Stimulated activated CD8-positive, alpha-beta memory T cell treated with anti-CD3 and anti-CD28 coated beads, Interleukin-7, amount 100 ng/mL, for 48 hours (primary cell): Measurements from ENCODE around the gene FBLIM1.

Experiments used
- DNase-seq, 2 donors: peaks; one replicate each; pipeline ENCODE4 v3.0.0-alpha.2; 2020; ENCODE audit warnings: low read depth in 1 of 2; ENCODE audit errors: extremely low read depth in 1 of 2

The FBLIM1 gene

DNA sequence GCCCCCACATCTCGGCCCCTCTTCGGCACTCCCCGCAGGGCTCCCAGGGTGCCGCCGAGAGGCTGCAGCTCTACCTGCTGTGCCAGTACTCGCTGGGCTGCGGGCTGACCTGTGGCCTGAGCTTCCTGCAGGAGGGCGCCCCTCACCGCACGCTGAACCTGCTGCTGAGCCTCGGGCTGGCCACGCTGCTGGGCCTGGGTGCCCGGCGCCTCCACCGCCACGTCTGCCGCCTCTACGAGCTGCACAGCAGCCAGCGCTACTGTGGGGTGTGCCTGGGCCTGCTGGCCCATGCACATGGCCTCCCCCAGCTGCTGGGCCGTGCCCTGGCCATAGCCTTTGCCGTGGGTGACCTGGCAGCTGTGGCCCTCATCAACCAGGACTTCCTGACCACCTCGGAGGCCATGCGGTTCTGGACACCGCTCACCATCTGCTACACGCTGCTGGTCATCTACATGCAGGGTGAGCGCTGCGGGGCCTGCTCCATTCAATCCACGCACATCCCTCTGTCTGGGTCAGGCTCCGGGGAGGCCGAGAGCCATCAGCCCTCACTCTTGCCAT lies 14.4 kb upstream of the FBLIM1 start:
- no peak for DNase-seq

DNA sequence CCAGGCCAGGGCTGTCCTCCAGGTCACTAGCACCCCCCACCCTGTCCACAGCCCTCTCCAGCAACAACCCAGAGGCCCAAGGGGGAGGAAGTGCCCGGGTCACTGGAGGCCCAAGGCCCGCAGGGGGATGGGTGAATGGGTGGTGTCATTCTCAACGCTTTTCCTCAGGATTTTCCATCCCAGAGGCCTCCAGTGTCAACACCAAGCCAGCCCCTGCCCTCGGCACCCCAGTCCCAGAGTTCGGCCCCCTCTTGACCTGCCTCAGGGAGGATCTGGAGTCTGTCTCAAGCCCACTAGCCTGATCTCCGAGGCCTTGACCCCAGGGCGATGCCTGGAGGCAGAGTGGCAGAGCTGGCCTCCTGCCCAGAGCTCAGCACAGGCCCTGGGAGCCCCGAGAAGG lies 11.2 kb upstream of the FBLIM1 start:
- DNase-seq, result no peak

DNA sequence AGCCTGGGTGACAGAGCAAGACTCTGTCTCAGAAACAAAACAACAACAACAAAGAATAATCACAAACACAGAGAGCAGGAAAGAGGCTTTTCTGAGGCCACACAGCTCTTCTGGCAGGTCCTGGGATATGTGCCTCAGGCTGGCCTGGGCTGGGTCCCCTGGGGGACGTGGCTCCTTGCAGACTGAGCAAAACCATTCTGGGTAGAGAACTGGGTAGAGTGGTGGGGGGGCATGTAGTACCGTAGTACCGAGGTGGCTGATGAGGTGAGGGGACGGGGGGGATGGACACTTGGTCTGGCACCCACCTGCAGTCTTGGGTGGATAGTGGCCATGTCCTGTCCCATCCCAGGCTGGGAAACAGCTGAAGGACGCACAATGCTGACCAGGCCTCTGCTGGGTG lies 10.3 kb upstream of the FBLIM1 start:
- DNase-seq, result no peak

DNA sequence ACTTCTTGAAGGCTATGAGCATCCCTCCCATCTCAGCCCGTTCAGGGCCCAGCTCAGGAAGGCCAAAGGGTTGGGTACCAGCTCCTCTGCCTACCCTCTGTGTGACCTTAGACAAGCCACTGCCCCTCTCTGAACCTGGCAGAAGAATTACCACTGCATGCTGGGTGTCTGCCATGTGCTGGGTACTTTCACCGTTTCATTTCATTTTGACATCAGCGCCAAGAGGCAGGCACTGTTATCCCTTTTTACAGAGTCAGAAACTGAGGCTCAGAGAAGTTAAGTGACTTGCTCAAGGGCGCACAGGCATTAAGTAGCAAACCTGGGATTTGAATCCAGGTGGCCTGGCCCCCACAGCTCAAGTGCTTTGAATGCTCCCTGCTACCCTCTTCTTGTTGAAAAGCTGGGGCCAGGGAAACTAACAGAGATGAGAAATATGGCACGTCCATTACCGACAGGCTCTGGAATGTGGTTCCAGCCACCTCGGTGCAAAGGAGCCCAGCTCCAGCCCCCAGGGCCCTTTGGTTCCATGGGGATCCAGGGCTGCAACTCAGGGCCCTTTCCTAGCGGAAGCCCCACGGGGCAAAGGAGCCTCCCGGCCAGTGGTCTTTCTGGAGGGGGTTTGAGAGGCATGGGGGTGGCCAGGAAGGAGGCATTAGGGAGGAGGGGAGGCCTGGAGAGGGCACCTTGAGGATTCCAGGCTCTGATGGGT lies 9.8 kb upstream of the FBLIM1 start:
- DNase-seq, result no peak

DNA sequence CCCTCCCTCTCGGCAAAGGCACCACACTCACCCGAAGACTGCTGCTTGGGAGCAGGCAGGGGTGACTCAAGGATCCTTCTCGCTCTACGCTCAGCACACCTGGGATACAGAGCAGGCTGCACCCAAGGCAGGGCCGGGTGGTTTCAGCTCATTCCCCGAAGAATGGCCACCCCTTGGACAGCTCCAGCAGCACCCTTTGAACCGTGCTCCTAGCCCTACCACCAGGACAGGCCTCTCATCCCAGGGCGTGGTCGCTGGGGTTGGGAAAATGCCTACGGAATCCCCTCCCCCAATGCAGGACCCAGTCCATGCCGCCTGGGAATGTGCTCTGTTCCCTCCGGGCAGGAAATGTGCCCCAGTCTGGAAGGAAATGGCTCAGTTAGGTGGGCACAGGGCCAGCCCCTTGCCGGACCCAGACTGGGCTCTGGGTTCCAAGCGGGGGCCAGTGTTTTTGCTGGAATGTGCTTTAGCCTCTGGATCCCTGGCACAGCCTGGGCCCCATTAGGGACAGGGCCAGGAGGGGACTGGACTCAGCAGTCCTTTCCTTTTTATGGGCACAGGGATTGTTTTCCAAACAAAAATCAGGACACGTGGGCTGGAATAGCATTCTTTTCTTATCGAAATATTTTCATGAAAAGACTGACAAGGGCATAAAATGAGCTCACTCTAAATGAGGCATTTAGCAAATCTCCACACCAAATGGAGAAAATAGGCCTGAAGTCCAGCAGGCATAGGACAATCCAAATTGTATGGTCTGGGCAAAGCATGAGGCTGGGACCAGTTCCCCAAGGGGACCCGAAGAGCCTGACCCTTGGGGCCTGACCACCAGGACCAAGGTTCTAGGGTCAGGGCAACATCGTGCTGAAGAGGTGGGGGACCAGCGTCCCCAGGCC lies 8.9 kb upstream of the FBLIM1 start:
- no peak for DNase-seq

DNA sequence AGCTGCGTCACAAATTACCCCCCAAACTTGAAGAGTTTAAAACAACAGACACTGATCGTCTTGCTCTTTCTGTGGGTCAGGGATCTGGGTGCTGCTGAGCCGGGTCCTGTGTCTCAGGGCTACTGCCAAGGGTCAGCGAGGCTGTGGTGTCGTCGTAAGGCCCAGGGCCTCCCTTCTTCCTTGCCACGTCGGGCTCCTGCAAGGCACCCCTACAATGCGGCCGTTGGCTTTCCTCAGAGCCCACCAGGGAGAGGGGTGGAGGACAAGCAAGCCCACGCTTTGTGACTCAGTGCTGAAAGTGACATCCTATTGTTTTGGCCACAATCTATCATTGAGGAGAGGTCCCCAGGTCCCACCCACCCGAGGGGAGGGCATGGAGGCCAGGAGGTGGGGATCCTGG lies 7.7 kb upstream of the FBLIM1 start:
- no peak for DNase-seq

DNA sequence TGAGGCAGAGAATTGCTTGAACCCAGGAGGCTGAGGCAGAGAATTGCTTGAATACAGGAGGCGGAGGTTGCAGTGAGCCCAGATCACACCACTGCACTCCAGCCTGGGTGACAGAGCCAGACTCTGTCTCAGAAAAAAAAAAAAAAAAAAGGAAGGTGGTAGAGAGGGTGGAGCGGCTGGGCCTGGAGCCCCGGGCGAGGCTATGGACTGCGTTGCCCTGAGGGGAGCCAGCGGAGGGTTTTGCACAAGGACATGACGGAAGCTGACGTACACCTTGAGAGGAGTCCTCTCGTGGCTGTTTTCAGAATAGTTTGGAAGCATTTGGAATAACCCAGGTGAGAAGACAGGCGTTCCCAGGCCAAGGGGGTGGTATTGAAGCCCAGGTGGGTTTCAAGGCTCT lies 6.9 kb upstream of the FBLIM1 start:
- DNase-seq, result no peak

DNA sequence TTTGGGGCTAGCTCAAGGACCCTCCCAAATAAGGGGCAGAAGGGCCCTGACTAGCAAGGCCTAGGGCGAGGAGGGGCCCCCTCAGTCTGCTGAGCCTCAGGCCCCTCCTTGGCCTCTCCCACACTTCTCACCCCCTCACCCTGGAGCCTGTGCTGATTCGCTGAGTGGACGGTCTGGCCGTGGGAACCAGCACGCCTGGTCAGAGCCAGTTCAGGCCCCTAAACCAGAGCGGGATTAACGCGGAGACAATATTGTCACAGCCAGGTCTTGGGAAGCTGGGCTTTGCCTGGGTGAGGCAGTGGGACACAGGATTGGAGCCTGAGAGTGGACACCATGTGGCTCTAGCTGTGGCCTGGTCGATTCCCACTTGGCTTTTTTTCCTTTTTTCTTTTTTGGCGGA lies 4.8 kb upstream of the FBLIM1 start:
- DNase-seq, result no peak

DNA sequence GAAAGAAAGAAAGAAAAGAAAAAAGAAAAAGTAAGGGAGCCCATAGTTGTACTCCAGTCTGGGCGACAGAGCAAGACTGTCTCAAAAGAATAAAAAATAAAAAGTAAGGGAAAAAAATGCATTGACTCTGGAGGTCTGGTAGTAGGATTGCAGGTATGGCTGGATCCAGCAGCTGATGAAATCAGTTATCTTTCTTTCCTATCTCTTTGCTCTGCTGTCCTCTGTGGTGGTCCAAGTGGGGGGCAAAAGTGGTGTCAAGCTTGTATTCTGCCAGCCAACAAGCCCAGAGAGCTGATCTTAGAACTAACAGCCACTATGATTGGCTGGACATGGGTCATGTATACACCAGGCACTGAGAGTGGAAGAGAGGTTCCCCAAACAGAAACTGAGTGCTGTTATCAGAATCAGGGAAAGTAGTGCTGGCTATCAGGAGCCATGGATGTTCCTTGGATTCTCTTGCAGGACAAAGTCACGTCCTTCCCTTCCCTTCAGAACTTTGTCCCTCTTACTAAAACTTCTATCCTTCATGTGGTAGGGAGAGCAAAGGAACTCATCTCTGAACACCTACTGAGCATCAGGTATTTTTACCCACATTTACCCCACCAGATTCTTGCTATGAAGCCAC lies 3.5 kb upstream of the FBLIM1 start:
- DNase-seq, result no peak

DNA sequence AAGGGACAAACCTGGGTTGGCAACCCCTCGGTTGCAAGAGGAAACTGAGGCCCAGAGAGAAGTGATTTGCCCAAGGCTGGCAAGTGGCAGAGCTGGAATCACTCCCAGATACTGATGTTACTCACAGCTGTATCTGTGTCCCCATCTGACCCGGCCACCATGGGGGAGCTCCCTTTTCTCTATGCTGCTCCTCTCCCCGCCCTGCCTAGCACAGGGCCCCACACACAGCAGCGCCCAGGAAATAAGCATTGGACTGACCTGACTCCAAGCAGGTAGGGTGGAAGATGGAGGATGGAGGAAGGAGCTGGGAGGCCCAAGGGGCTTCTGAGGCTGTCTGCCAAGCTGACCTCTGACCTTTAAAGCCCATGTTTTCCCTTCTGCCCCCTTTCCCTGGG lies 3.0 kb upstream of the FBLIM1 start:
- no peak for DNase-seq

DNA sequence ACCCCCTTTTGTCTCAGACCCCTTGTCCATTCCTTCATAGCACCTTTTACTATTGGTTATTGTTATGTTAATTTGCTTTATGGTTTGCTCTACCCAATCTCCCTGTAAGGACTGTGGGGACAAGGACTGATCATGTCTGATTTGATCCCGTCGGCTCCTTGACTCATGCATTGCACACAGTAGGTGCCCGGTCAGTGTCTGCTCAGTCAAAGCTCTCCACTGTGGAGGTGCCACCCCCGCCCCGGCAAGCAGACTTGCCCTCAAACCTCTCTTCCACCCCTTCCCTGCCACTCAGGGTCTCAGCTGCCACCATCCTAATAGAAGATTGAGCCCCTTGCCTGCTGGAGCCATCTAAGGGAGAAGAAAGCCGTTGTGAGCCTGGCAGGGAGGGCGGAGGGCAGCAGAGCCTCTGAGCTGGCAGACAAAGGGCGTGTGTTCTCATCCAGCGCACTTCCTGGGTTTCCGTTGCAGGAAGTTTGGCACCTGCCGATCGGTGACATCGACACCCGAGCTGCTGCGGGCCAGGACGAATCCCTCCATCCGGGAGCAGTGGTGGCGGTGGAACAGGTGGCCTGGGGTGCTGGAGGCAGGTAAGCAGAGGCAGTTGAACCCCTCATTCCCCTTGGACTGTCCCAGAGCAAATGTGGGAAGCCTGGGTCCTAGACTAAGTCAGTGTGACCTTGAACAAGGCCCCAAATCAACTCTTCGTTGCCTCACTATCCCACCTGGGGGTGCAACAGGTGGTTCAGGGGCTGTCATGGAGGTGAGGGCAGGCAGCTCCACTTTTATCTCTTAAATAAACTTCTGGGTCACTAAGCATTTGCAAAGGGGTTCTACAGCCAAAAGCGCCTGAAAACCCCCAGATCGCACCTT lies 2.2 kb upstream of the FBLIM1 start:
- DNase-seq, result no peak

DNA sequence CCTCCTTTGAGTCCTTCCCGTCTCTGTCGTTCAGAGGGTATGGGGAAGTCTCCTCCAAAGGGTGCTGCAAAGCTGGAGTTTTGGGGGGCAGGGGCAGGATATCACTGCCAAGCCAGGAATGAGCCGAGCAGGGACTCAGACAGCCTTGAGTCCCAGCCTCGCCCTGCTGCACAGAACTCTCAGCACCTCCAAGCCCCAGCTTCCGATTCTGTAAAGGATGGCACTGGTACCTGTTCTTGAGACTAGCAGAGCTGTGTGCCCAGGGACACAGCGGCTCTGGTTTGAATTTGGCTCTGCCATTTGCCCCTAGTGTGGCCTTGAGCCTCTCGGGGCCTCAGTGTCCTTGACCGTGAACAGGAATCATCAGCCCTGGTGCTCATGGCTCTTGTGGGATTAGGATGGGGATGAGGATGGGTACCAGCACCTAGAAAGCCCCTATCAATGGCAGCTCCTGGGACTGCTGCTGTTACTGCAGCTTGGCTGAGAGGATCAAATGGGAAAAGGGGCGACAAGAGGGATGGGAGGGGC lies 1.5 kb upstream of the FBLIM1 start:
- no peak for DNase-seq

DNA sequence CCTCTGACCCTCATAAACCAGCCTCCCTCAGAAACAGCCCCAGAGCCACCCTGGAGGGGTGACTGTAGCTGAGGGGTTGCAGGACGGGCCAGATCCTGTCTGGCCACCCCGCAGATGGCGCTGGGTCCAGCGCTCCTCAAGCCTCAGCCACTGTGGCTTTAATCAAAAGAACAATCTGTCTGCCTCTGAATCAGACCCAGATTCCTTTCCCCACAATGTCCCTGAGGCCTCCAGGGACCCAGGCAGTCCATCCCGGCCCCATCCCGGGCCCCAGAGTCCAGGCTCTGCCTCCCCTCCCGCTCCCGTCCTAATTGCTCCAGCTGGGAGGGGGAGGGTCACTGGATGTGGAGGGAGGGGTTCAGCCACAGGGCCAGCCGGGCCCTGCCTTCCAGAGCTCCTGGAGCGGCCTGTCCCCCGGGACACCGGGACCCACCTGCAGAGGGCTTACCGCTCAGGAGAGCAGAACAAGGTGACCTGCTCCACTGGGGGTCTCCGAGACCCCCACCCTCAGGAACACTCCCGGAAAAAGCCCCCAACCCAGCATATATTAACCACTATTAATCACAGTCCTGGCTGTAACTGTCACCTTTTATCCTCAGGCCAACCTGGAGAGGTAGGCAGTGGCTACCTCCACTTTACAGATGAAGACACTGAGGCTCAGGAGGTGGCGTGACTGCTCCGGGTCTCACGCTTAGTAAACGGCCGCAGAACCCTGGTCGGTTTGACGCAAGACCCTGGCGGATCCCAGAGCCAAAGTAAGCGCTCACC lies 836 bp upstream of the FBLIM1 start:
- DNase-seq, result no peak

DNA sequence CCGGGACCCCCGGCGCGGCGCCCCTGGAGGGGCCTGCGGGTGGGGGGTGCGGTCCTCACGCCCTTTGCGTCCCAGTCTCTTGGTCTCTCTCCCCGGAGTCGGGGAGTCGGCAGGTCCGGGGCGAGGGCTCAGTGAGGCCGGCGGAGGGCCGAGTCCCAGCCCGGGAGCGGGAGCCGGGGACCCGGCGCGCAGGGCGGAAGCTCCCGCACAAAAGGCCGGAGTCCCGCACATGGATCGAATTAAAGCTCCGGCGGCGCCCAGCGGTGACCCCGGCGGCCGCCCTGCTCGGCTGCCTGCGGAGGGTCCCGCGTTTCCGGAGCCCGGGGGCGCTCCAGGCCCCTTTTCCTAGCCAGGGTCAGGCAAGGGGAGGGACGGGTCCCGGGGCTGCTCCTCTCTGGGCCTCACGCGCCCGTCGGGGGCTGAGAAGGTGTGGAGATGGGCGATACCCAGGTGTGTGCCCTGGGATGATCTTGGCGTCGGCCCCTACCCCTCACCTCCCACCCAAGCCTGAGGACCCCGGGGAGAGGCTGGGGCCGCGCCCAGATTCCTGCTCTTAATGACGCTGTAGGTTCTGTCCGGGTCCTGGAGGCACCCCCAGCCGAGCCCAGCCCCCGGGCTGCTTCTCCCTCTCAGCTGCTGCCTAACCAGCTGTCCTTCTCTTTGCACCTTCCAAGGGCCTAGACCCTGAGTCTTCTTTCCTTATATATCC lies 512 bp downstream of the FBLIM1 start:
- DNase-seq, result no peak

DNA sequence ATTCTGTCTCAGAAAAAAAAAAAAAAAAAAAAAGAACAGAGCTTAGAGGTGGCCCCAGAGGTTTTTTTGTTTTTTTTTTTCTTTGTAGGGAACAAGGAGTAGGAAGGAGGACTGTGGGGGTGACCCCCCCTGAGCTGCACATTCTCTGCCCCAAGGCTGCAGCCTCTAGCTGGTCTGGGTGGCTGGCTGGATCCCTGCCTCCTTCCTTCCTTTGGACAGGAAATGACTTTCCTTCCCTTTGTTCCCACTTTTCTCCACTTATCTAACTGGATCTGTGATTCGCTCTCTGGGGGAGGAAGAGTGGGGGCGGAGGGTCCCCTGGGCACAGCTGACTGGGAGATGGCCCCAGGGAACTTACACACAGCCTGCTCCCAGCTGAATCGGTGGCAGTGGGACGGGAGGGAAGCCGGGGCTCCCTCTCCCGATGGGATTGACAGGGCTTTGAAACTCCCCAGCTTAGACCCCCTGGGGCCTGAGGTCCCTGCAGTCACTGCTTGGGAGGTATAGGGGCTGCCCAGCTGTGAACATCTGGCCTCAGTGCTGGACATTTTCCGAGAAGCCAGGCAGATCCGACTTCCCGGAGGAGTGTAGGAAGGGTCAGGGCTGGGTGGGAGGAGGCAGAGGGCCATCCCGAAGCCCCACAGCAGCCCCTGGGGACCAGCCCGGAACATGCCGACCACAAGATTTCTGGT lies 2.1 kb downstream of the FBLIM1 start:
- DNase-seq, result no peak

DNA sequence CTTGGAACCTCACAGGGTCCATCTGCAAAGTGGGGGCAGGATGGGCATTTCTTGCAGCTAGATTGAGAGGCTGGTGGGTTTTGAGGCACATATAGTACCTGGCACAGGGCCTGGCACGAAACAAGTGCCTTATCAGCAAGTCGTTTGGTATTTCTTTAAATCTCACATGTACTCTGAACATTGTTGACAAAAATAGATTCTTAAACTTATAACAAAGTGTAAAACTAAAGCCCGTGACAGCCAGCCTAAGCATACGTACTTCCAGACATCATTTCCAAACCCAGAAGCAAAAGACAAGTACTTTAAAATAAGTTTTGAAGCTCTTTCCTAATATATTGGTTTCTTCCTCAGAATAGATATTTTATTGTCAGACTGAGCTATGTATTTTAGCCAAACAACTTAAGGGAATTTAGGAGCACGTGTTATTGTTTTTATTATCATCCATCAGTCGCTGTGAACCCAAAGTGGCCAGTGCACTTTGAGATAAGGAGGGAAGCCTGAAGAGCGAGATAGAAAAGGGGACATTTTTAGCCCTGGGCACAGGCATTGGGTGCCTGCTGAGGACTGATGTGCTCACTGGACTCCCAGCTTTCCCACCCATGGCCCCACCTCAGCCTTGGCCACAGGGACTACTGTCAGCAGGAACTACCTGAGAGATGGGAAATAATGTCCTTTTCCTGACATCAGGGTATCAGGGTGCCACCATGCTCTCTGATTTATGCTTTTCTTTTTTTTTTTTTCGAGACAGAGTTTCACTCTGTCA lies 3.0 kb downstream of the FBLIM1 start:
- DNase-seq, result no peak

DNA sequence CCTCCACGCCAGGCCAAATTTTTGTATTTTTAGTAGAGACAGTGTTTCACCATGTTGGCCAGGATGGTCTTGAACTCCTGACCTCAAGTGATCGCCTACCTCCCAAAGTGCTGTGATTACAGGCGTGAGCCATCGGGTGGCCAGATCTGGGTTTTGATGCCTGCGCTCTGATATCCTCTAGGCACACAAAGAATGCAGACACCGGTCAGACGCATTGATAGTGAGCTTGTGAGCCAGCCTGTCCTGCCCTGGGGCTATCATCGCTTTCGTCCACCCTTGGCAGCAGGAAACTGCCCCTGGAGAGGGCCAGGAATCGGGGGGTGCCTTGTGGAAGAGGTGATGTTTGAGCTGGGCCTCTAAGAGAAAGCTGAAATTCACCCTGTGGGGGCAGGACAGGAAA lies 4.0 kb downstream of the FBLIM1 start:
- no peak for DNase-seq

DNA sequence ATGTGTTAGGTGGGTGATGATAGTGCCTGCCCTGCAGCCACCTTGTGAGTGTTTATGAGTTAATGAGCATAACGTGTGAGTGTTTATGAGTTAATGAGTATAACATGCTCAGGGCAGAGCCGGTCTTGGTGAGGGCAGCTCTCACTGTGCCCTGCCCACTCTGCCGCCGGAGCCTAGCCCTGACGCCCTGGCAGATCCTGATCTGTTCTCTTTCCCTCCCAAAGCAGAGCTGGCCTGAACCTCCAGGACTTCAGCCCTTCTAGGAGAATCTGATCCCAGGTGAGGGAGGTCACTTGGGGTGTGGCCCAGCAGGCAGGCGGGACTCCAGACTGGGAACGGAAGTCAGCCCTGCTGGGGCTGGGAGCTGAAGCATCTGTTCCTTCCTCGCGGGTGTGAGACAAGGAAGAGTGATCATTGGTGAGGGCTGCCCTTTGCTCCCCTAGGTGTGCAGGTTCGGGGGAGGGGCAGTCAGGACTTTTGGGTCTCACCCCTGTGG lies 5.7 kb downstream of the FBLIM1 start:
- no peak for DNase-seq
